Right lobe of liver (tissue), 6 donors: ENCODE measurements around the gene C1orf87. TPM values are rescaled to one million over a fixed set of nuclear protein-coding genes. Genes with fewer than 3 reads are reported as not detected.
A peak's percentile ranks its signal among the peaks of the same experiment; 100 is the strongest.

ENCODE experiments used
- ATAC-seq, 4 donors: fragments of 200-7000 bp; cut with Tn5 transposase; one replicate each; pipeline ENCODE4 v1.9.1; 2020; ENCODE audit warnings: mild to moderate bottlenecking in 4 of 4, moderate library complexity in 4 of 4
- DNase-seq, 3 donors: peaks; one replicate each; pipeline ENCODE4 v3.0.0-alpha.2; 2020
- H3K27ac ChIP-seq, 3 donors: fragments of 200-600 bp; one replicate each; pipeline ENCODE4 v1.8.0; 2022
- H3K27me3 ChIP-seq, 2 donors: fragments of 200-600 bp; one replicate each; pipeline ENCODE4 v1.8.0; 2022
- H3K36me3 ChIP-seq, 4 donors: fragments of 200-600 bp; sonication (generic) in 1 of 4; one replicate each; pipeline versions ENCODE4 v1.5.1 to v1.8.0; 2017 to 2022; ENCODE audit warnings: control low read depth in 1 of 4
- H3K4me1 ChIP-seq, 4 donors: fragments of 200-600 bp; sonication (generic) in 1 of 4; one replicate each; pipeline versions ENCODE4 v1.5.1 to v1.8.0; 2017 to 2022; ENCODE audit warnings: control low read depth in 1 of 4
- H3K4me3 ChIP-seq, 3 donors: fragments of 200-600 bp; one replicate each; pipeline ENCODE4 v1.8.0; 2022
- H3K9me3 ChIP-seq, 4 donors: fragments of 200-600 bp; sonication (generic) in 1 of 4; one replicate each; pipeline versions ENCODE4 v1.5.1 to v1.8.0; 2017 to 2022; ENCODE audit warnings: control low read depth in 1 of 4
- CTCF ChIP-seq, 4 donors: fragments of 200-600 bp in 3 of 4; fragments of 450-650 bp in 1 of 4; IDR thresholded peaks; one replicate each; pipeline versions ENCODE4 v1.5.1 to v1.8.0; 2016 to 2022; ENCODE audit warnings: antibody characterized with exemption in 4 of 4, mild to moderate bottlenecking in 2 of 4
- POLR2A ChIP-seq: fragments of 450-650 bp; IDR thresholded peaks from one replicate; pipeline ENCODE4 v1.6.1; 2017; ENCODE audit warnings: antibody characterized with exemption, mild to moderate bottlenecking
- WGBS: methylation state at CpG from one replicate; pipeline ENCODE4 v1.1.6; 2018; ENCODE audit warnings: low coverage, low lambda C conversion rate; ENCODE audit not compliant: insufficient coverage; ENCODE audit errors: missing lambda C conversion rate; 5-methylcytosine and 5-hydroxymethylcytosine counted together
- intact Hi-C, 2 donors: fragments of 100-400 bp; cut with DNase I; formaldehyde crosslinking; loops; one replicate each; pipeline versions ENCODE4 v1.11.2 to v1.14.1; 2022
- total RNA-seq, 6 experiments: library from RNA; depleted of rRNA in 2 of 6; stranded (reverse); fragments of >200 nt in 2 of 6; fragmentation: NEBNext Ultra II Directional in 3 of 6; extraction: Animal tissue kit (Norgen Biotek cat#: 25700) in 3 of 6; gene quantifications; one replicate each; pipeline versions ENCODE4 v1.1.0 to v1.2.4, GENCODE V29; 2016 to 2023
- donor health status: DM: no; HTN: yes; CAD: no.
- donor health status: DM: no; HTN: no; CAD: no.
- donor health status: DM: no; HTN: no; CAD: no.
- donor health status: DM: no; HTN: yes; CAD: no.
- donor health status: DM: no; HTN: yes; CAD: no.

The C1orf87 gene
- total RNA-seq, 6 experiments from 2014 or later = not detected

GRCh38 chr1:59978026-59978425 lies 95.5 kb downstream of the C1orf87 start:
- peak in 1 of 4 donors; percentile 70 for ATAC-seq
- intact Hi-C loops = no loop called here
- H3K36me3 ChIP-seq = no peaks in the 10 kb centered on the region
- H3K4me1 ChIP-seq = no peaks in the 10 kb centered on the region
- no peak overlapping the region for H3K27ac ChIP-seq
- 20% methylated on average over 1 of the region's 1 CpG for WGBS
- no peak for DNase-seq
- no peak overlapping the region for H3K4me3 ChIP-seq
- TF ChIP-seq POLR2A (no peak), CTCF (IDR thresholded peaks at IDR 0.05) (no peak)
- H3K27me3 ChIP-seq = no peaks in the 10 kb centered on the region
- H3K9me3 ChIP-seq = no peaks in the 10 kb centered on the region

- WGBS = 72% methylated on average over 4 of the region's 4 CpGs
- H3K9me3 ChIP-seq = no peaks in the 10 kb centered on the region
- TF ChIP-seq CTCF (IDR thresholded peaks at IDR 0.05) = peak in 1 of 4 donors; percentile 3
- TF ChIP-seq POLR2A = no peak
- DNase-seq = no peak
- intact Hi-C loops = no loop called here
- no peaks in the 10 kb centered on the region for H3K27me3 ChIP-seq
- ATAC-seq = no peak
- no peaks in the 10 kb centered on the region for H3K36me3 ChIP-seq
- no peak overlapping the region for H3K27ac ChIP-seq
- no peak overlapping the region for H3K4me3 ChIP-seq
- H3K4me1 ChIP-seq = no peaks in the 10 kb centered on the region
These were observed 96.5 kb downstream of the C1orf87 start for GRCh38 chr1:59977075-59977410.

- WGBS = 30% methylated on average over 19 of the region's 19 CpGs
- intact Hi-C loops = no loop called here
- Histone ChIP-seq H3K36me3 (no peaks in the 10 kb centered on the region), H3K9me3 (no peaks in the 10 kb centered on the region), H3K27ac (no peak overlapping the region), H3K4me1 (no peaks in the 10 kb centered on the region), H3K4me3 (no peak overlapping the region), H3K27me3 (no peaks in the 10 kb centered on the region)
- peak in 2 of 3 donors; percentile 54 to 60 for DNase-seq
- peak; percentile 85 to 90 (median 87) for ATAC-seq
- TF ChIP-seq CTCF (IDR thresholded peaks at IDR 0.05) (peak; percentile 61 to 90 (median 86)), POLR2A (no peak)
These were observed 97.1 kb downstream of the C1orf87 start for GRCh38 chr1:59976194-59977074.

- DNase-seq = no peak
- Histone ChIP-seq H3K27ac (no peak overlapping the region), H3K4me1 (no peaks in the 10 kb centered on the region), H3K4me3 (no peak overlapping the region), H3K27me3 (no peaks in the 10 kb centered on the region), H3K36me3 (no peaks in the 10 kb centered on the region), H3K9me3 (no peaks in the 10 kb centered on the region)
- WGBS = 56% methylated on average over 1 of the region's 1 CpG
- TF ChIP-seq POLR2A = no peak
- no peak for TF ChIP-seq CTCF (IDR thresholded peaks at IDR 0.05)
- intact Hi-C loops = no loop called here
- no peak for ATAC-seq
These were observed 99.9 kb downstream of the C1orf87 start for GRCh38 chr1:59973719-59974118.
